Putamen (tissue), 1 donor: ENCODE results near the gene ST6GALNAC3.
"Not testable (repeated sequence)": the region's sequence is repeated elsewhere in the genome, so short reads cannot be mapped to it uniquely, and the experiment has no call there.

Experiments
- DNase-seq: peaks from one replicate; pipeline ENCODE4 v3.0.0-alpha.2; 2016; ENCODE audit warnings: low spot score

The ST6GALNAC3 gene

GRCh38 chr1:76341816-76342215, 267.3 kb downstream of the ST6GALNAC3 start:
- not testable (repeated sequence) for DNase-seq

- DNase-seq: no peak
Measured at GRCh38 chr1:76343356-76343755, 268.8 kb downstream of the ST6GALNAC3 start.

- DNase-seq: no peak
Measured at GRCh38 chr1:76351655-76352054, 277.1 kb downstream of the ST6GALNAC3 start.

- DNase-seq: no peak
Measured at GRCh38 chr1:76352741-76353435, 278.3 kb downstream of the ST6GALNAC3 start.

- no peak for DNase-seq
Measured at GRCh38 chr1:76354236-76354635, 279.7 kb downstream of the ST6GALNAC3 start.

- DNase-seq: no peak
Measured at GRCh38 chr1:76366726-76367125, 292.2 kb downstream of the ST6GALNAC3 start.

- no peak for DNase-seq
Measured at GRCh38 chr1:76371941-76372340, 297.4 kb downstream of the ST6GALNAC3 start.

- DNase-seq: no peak
Measured at GRCh38 chr1:76374086-76374485, 299.5 kb downstream of the ST6GALNAC3 start.

- DNase-seq: no peak
Measured at GRCh38 chr1:76377247-76377646, 302.7 kb downstream of the ST6GALNAC3 start.

GRCh38 chr1:76379506-76379905, 305.0 kb downstream of the ST6GALNAC3 start:
- DNase-seq: no peak

- DNase-seq: no peak
Measured at GRCh38 chr1:76381450-76382097, 307.0 kb downstream of the ST6GALNAC3 start.

GRCh38 chr1:76388261-76388660, 313.7 kb downstream of the ST6GALNAC3 start:
- no peak for DNase-seq

- DNase-seq: peak; percentile 19
Measured at GRCh38 chr1:76390456-76390855, 315.9 kb downstream of the ST6GALNAC3 start.

- DNase-seq: no peak
Measured at GRCh38 chr1:76395059-76395458, 320.5 kb downstream of the ST6GALNAC3 start.

- no peak for DNase-seq
Measured at GRCh38 chr1:76402128-76402527, 327.6 kb downstream of the ST6GALNAC3 start.

- DNase-seq: peak; percentile 63
Measured at GRCh38 chr1:76408303-76408702, 333.8 kb downstream of the ST6GALNAC3 start.

GRCh38 chr1:76410499-76410898, 336.0 kb downstream of the ST6GALNAC3 start:
- DNase-seq: no peak

- DNase-seq: no peak
Measured at GRCh38 chr1:76418531-76418930, 344.0 kb downstream of the ST6GALNAC3 start.

- no peak for DNase-seq
Measured at GRCh38 chr1:76419603-76420002, 345.1 kb downstream of the ST6GALNAC3 start.

GRCh38 chr1:76425201-76426145, 350.9 kb downstream of the ST6GALNAC3 start:
- DNase-seq: no peak

- DNase-seq: no peak
Measured at GRCh38 chr1:76426606-76427005, 352.1 kb downstream of the ST6GALNAC3 start.

GRCh38 chr1:76428028-76428427, 353.5 kb downstream of the ST6GALNAC3 start:
- no peak for DNase-seq

GRCh38 chr1:76430531-76430930, 356.0 kb downstream of the ST6GALNAC3 start:
- no peak for DNase-seq
